ENCODE measurements around the gene RER1.
"Not testable (repeated sequence)": the region's sequence is repeated elsewhere in the genome, so short reads cannot be mapped to it uniquely, and the experiment has no call there.

Gene RER1

DNA sequence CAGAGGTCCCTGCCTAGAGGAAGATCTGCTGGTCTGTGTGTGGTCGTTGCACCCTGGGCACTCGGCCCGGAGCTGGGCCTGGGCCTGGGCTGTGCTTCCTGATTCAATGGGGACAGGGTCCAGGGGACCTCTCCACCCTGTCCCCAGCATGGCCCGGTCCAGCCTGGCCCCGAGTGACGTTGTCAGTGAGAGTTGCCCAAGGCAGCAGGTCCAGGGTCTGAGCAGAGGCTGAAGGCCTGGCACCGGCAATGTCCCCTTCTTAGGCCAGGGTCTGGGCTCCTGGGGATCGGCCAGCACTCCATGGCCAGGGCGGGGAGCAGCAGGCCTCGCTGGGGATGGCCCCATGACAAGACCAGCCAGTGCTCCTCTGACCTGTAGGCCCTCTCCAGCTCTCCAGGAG, 36.3 kb downstream of the RER1 start:
- no peak for DNase-seq (ENCODE audit: low read depth)

DNA sequence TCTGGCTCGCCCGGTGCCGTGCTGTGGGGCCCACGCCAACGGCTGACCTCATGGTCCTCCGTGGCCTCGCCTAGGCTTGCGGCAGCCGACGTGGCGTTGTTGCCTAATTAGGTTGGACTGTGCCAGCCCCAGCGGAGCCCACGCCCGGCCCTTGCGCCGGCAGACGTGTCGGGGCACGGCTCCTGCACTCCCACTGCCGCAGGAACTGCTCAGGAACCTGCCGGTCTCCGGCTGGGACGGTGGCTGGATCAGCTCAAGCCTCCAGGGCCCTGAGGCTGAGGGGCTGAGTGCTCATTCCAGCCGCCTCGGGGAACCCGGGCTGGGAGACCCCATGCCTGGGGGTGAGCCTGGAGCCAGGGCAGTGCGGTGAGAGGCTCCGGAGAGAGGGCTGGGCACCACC, 36.8 kb downstream of the RER1 start:
- DNase-seq (ENCODE audit: low read depth) = no peak

DNA sequence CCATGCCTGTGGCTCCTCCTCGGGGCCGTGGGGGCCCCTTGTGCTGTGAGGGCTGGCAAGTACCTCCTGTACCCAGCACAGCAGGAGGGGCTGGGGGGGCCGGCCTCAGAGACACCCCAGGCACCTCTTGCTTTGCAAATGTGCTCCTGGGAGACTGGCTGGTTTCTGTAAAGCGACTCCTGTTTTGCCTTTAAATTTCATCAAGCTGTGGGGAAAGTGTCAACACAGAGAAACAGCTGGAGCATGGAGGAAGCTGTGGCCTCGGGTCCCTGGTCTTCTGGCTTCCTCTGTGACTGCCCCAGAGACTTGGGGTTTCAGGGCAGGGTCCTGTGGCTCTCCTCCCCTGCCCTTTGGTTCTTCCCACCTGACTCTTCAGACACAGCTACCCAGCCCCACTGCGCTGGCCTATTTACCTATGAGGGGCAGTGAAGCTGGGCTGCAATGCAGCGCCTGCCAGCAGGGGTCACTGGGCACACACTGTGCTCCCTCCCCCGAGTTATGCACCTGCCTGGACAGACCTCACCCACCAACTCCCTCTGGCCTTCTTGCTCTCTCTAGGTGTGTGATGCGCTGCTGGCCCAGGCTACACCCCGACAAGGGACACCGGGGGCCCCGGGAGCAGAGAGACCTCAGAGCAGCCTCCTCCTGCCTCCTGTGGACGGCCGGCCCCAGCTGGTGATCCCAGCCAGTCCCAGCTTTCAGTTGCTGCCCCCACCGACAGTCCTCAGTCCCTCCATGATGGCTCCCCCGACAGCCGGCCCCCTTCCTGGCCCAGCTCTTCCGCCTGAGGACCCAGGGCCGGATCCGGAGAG, 38.3 kb downstream of the RER1 start:
- DNase-seq (ENCODE audit: low read depth) = no peak

DNA sequence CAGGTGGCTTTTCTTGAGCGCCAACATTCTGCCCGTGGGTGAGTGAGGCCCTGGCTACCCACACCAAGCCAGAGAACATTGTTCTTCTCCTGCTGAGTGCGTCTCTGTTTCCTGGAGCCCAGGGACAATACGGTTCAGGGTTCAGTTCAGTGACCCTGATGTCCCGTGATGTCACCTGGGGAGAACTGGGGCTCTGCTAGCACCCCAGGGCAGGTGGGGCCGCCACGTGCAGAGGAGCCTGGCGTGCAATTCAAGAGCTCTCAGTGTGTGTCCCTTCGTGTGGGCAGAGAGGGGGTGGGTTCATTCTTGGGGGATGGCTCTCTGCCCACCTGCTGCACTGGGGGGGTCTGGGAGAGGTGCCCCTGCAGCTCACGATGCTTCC, 38.9 kb downstream of the RER1 start:
- DNase-seq (ENCODE audit: low read depth) = no peak

DNA sequence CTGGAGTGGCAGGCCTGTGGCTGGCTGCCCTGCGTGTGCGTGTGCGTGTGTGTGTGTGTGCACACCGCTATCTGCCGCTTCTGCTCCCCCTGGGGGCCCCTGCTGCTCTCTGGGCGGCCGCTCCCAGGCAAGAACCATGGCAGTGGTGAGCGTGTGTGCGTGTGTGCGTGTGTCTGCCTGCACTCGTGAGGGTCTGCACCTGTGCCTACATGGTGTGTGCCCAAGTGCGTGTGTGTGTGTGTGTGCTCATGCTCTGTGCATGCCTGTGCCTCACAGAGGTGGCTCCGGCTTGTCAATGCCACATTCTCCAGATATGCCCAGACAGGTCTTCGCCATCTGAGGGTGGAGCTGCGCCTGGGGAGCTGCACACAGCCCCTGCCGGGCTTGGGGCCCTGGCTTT, 39.5 kb downstream of the RER1 start:
- DNase-seq (ENCODE audit: low read depth) = no peak

DNA sequence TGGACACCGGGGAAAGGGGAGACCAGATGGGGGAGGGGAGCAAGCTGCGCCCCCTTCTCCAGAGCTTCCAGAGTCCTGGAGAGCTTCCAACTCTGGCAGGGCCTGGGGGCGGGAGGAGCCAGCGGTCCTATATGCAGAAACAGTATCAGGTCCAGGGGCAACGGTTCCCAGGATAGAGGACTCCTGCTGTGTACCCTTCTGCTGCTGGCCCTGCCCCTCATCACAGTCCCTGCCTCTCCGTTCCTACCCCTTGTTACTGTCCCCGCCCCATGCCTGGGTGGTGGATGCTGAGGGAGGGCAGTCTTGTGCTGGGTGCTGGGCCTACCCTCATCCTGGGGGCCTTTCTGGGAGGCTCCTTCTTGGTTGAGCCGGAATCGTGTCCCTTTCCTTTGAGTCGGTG, 39.9 kb downstream of the RER1 start:
- DNase-seq (ENCODE audit: low read depth) = no peak

DNA sequence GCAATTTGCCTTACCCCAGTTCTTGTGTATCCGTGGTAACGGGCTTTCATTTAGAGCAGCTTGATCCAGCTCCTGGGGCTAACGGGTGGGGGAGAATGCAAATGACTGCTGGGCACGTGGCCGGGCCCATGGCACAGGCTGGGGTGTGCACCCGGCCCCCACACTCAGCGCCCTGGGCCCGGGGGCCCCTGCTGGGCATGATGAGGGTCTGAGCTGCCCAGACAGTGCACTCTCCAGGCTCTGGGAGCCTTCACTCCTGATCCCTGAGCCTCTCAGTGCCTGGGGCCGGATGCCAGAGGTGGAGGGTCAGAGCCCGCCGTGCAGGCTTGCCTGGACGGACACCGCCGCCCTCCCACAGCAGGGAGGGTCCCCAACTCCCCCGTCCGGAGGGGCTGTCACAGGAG, 40.8 kb downstream of the RER1 start:
- DNase-seq (ENCODE audit: low read depth) = no peak

DNA sequence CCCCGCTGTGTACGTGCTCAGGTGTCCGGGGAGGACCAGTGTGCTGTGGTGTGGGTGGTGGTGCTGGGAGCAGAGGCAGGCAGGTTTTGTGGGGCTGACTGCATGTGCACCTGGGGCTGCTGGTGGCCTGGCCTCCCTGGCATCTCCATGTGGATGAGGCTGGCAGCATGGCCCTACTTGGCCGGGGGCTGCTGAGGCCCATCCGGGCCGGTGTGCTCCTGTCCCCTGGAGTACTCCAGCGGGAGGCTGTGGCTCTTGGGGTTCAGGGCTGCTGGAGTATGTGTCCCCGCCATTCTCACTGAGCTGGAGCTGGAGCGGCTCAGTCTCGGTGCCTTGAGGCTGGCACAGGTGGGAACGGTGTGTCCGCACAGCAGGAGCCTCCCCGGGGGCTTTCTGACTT, 41.6 kb downstream of the RER1 start:
- DNase-seq (ENCODE audit: low read depth) = no peak

DNA sequence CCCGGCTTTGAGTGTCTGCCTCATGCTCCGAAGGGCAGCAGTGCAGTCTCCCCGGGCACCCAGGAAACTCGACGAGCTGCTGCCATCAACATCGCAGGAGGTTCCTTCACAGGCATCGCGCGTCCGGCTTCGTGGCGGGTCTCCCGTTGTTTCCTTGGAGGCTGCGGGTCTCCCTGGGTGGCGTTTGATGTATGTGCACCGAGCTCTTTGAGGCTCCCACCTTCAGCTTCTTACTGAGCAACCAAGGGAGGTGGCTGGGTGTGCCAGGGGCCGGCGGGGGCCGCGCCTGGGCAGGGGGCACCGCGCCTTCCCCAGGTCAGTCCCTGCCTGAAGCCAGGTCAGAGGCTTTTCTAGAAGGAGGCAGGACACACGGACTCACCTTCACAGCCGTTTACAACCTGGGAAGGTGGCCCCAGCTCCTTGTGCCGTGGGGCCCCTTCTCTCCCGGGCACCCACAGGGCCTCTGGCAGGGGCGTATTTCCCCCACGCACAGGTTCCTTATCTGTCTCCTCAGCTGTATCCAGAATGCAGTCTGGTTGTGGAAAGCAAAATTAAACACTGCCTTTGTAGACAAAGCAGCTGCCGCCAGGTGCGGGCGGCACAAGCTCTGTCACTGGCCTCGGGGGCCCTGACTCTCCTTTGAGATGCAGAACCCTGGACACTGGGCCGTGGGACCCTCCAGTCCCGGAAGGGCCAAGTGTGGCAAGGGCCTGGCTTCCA, 42.5 kb downstream of the RER1 start:
- DNase-seq (ENCODE audit: low read depth) = no peak

DNA sequence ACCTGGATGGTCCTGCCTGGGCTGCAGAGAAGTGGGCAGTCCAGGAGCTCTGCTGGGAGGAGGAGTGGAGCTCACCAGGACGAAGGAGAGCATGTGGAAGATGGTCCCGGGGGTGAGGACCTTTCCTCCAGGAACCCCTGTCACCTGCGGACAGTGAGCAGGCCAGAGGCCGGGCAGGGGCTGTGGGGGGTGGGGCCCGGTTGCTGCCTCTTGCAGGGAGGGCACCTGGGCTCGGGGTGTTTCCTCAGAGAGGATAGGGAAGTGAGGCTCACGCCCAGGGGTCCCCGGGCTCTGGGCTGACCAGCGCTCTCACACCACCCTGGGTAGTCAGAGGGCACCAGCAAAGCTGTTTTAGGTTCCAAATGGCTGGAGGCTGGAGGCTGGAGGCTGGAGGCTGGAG, 43.5 kb downstream of the RER1 start:
- no peak for DNase-seq (ENCODE audit: low read depth)

DNA sequence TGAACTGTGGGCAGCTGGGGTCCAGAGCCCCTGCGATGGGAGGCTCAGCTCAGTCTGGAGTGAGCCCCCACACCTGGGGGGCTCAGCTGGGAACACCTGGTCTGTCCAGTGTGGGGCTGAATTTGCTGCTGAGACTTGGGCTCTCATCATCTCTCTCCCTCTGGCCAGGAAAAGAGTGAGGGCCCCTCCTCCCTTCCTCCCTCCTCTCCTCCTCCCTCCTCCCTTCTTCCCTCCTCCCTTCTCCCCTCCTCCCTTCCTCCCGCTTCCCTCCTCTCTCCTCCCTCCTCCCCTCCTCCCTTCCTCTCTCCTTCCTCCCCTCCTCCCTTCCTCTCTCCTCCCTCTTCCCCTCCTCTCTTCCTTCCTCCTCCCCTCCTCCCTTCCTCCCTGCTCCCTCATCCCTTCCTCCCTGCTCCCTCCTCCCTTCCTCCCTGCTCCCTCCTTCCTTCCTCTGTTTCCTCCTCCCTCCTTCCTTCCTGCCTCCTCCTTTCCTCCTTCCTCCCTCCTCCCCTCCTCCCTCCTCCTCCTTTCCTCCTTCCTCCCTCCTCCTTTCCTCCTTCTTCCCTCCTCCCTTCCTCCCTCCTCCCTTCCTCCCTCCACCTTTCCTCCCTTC, 44.2 kb downstream of the RER1 start:
- no peak for DNase-seq (ENCODE audit: low read depth)

DNA sequence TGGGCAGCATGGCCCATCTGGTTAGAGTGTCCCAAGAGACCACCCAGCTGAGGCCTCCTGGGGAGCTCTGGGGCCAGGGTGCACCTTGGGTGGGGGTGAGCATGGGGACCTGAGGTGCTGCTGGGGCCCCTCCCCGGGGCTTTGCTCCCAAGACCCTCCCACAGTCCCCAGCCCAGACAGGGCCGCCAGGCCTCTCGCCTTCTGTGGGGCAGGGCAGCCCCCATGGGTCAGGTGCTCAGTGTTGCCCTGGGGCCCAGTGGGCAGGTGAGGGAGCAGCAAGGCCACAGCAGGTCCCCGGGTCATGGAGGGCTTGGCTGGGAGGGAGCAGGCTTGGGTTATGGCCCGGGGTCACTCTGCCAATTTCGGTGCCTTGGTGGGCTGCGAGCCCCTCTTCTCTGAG, 45.2 kb downstream of the RER1 start:
- DNase-seq (ENCODE audit: low read depth) = no peak

DNA sequence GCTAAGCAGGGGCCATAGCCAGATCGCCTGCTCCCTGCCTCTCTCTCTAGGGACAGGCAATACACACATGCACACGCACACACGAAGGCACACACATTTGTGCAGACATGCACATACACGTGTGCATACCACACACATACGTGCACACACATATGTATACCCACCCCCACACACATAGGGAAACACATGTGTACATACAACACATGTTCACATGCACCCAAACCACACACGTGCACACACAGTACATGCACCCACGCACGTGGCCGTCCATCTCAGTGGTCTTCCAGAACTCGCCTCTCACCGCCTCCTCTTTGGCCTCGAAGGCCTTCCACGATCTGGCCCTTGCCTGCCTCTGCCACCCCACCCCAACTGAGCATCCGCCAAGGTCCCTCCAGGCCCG, 46.0 kb downstream of the RER1 start:
- no peak for DNase-seq (ENCODE audit: low read depth)

DNA sequence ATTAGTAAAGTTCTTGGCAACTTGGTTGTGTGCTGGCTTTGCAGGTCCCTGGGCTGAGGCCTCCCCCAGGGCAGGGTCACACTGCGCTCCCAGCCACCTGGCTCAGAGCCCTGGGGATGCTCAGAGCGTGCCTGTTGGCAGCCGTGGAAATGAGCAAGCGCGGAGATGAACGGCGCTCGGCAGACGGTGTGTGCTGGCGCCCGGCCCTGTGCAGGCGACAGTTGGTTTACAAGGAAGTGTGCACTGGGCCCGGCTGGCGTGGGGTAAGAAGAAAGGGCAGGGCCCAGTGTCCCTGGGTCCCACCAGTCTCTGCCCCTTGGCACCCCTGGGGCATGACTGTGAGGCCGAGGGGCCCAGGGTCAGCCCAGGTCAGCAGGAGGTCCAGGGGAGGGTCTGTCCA, 46.4 kb downstream of the RER1 start:
- no peak for DNase-seq (ENCODE audit: low read depth)

DNA sequence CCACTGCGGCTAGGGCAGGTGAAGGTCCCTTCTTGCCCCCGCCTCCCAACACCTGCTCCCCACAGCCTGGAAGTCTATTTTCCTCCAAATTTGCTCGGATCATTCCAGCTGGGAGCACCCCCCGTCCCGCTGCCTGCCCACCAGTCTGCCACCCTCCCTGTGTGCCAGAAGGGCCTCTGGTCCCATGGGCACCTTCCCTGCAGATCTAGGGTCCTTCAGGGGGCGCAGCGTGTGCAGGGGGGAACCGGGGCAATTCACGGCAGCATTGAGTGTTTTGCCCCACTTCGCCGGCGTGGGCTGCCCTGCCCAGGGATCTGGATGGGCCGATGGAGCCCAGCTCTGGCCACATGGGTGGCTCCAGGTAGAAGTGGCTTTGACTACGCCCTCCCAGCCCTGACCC, 47.0 kb downstream of the RER1 start:
- DNase-seq (ENCODE audit: low read depth) = no peak

DNA sequence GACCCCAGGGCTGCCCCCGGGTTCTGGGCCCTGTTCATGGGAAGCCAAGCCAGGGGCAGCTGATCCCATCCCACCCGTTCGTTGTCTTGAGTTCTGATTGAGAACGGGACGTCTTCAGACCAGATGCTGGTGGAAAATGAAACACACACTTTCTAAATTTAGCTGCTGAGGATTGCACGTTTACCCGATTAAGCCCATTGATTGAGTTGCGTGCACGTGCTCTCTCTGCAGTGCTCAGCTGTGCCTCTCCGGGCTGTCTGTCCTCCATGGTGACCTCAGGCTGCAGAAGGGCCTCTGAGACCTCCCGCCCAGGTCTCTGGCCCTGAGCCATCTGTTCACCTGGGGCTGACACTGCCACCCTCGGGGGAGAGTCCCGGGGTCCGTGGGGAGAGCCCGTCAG, 47.7 kb downstream of the RER1 start:
- DNase-seq (ENCODE audit: low read depth) = no peak

DNA sequence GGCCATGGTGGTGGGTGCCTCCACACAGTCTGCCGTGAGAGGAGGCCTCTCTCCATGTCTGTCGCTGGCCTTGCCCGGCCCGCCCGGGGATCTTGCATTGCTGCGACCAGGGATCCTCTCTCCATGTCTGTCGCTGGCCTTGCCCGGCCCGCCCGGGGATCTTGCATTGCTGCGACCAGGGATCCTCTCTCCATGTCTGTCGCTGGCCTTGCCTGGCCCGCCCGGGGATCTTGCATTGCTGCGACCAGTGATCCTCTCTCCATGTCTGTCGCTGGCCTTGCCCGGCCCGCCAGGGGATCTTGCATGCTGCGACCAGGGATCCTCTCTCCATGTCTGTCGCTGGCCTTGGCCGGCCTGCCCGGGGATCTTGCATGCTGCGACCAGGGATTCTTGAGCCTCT, 48.7 kb downstream of the RER1 start:
- not testable (repeated sequence) for DNase-seq (ENCODE audit: low read depth)

DNA sequence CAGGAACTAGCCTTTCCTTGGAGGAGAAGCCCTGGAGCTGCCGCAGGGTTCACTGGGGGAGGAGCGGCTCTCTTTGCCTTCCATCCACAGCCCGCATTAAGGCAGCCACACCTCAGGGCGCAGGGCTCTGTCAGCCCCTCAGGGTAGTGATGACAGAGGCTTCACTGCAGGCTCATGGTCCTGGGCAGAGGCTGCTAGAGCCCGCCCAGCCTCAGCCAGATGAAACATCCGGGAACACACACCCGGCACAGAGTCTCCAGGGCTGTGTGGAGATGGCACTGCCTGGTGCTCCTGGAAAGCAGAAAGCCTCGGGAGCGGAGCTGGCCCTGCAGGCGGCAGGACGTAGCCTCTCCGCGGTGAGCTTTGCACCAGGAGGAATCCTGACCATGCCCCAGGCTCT, 50.1 kb downstream of the RER1 start:
- DNase-seq (ENCODE audit: low read depth) = no peak

DNA sequence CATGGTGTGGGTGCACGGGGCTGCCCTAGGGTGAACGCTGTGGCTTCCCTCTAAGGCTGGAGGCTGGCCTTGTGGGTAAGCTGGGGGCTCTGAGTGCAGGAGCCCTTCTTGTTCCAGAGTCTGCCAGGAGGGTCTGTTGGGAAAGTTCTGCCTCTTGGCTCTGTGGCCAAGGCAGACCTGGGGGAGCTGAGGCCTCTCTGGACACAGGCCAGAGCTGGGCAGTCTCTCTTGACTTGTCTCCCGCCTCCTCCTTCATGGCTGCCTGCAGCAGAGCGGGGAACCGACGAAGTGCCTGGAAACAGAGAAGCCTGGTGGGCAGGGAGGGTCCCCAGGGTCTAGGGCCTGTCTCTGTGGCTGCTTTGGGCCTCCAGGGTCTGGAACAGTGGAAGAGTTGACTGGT, 51.0 kb downstream of the RER1 start:
- no peak for DNase-seq (ENCODE audit: low read depth)

DNA sequence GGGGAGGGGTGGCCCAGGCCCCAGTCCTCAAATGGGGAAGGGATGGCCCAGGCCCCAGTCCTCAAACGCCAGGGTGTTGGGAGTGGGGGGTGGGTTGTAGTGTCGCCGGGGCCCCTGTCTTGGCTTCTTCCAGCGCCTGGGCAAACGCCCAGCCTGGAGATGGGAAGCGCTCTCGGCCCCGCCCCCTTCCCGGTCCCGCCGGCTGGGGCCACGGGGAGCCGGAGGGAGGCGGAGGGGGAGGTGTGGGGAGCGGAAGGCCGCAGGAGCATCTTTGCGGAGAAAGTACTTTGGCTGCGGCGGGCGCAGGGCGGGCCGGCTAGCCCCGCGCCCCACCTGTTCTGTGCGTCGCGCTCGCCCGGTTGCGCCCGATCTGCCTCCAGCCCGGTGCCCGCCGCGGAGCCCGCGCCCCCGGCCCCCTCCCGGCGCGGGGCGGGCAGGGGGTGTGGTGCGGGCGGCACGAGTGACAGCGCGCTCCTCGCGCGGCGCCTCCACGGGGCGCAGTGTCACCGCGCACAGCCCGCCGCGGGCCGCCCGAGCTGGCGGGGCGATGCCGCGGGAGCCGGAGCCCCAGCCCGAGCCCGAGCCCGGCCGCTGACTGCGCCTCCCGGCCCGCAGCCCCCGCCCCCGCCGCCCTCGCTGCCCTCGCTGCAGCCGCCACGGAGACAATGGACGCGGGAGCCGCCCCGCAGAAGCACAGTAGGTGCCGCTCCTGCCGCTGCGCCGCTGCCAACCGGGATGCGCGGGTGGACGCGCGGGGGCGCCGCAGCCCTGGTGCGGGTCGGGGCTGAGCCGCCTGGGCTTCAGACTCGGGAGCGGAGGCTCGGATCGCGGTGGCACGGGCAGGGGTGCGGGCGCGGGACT, 51.9 kb downstream of the RER1 start:
- DNase-seq (ENCODE audit: low read depth) = no peak

DNA sequence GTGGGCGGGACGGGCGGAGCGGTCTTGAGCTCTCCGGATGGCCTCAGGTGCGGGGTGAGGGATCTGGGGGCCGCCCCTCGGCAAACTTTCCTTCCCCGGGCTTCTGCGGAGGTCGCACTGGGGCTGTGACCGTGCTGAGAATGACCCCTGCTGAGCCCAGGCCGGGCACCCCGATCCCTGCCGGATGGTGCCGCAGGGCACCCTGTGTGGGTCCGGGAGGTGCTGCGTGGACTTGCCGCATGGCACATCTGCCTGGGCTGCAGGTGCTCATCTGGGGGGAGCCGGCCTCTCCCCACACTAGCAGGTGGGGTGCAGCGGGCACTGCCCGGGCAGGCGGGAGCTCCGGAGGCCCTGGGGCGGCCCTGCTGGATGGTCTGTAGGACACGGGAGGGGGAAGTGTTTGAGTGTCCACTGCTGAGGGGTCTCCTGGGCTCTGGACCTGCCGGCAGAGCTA, 52.5 kb downstream of the RER1 start:
- no peak for DNase-seq (ENCODE audit: low read depth)

DNA sequence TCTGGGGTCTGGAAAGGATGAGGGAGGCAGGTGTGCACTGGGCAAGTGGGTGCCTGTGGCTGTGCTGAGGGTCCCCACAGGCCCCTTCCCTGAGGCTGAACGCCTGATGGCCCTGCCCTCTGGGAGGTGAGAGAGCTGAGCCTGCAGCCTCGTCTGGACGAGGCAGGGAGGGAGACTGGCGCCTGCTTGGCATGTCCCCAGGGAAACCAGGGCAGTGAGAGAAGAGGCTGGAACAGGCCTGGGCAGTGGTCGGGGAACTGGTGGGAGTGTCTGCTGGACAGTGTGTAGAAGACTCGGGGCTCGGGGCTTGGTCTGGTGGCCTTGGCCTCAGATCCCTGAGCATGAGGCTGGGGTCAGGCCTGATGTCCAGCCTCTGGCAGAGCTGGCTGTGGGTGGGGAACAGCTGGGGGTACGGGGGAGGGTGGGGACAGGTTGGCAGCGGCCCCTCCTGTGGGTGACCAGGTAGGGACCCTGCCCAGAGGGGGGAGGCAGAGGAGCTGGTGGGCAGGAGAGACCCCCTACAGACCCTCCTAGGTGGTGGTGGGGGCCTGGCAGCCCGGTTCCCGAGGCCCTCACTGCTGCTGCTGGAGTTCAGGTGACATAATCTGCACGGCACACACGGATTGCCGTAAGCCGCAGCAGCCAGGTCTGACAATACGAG, 53.7 kb downstream of the RER1 start:
- no peak for DNase-seq (ENCODE audit: low read depth)
